Right ventricle myocardium superior (tissue), 1 donor: ENCODE data around the gene POLE2. TPM values are rescaled to one million over a fixed set of nuclear protein-coding genes. Genes with fewer than 3 reads are reported as not detected.
A peak's percentile ranks its signal among the peaks of the same experiment; 100 is the strongest.
"Not testable (repeated sequence)": the region's sequence is repeated elsewhere in the genome, so short reads cannot be mapped to it uniquely, and the experiment has no call there.

Experiments
- ATAC-seq: fragments of 200-7000 bp; cut with Tn5 transposase; one replicate; pipeline ENCODE4 v1.9.1; 2020; ENCODE audit warnings: mild to moderate bottlenecking; ENCODE audit not compliant: poor library complexity
- DNase-seq: peaks from one replicate; pipeline ENCODE4 v3.0.0-alpha.2; 2020
- intact Hi-C: fragments of 100-400 bp; cut with DNase I; formaldehyde crosslinking; loops from one replicate; pipeline ENCODE4 v1.11.2; 2022
- total RNA-seq: library from RNA; stranded (reverse); fragmentation: NEBNext Ultra II Directional; extraction: Animal tissue kit (Norgen Biotek cat#: 25700); gene quantifications from one replicate; pipeline ENCODE4 v1.2.1, GENCODE V29; 2021
- donor health status: DM: no; HTN: yes; CAD: no; lungs with severe emphysema.

The POLE2 gene
- total RNA-seq, 1 donor from 2014 or later = 0.38 TPM

- DNase-seq (no peak), ATAC-seq (no peak)
- intact Hi-C loops = no loop called here
These were observed 10.4 kb downstream of the POLE2 start for GRCh38 chr14:49677643-49678042.

- intact Hi-C loops = no loop called here
- ATAC-seq (no peak), DNase-seq (no peak)
These were observed 14.4 kb downstream of the POLE2 start for GRCh38 chr14:49673586-49673985.

- intact Hi-C loops = no loop called here
- ATAC-seq = no peak
- no peak for DNase-seq
These were observed 17.5 kb downstream of the POLE2 start for GRCh38 chr14:49670475-49670874.

- intact Hi-C loops = no loop called here
- DNase-seq (no peak), ATAC-seq (no peak)
These were observed 28.2 kb downstream of the POLE2 start for GRCh38 chr14:49659526-49660455.

- ATAC-seq, intact Hi-C loops, DNase-seq: not testable (repeated sequence)
These were observed 30.5 kb downstream of the POLE2 start for GRCh38 chr14:49657500-49657899.

- no peak for DNase-seq
- no peak for ATAC-seq
- intact Hi-C loops = no loop called here
These were observed 33.5 kb downstream of the POLE2 start for GRCh38 chr14:49654511-49654910.

GRCh38 chr14:49653508-49653907 lies 34.5 kb downstream of the POLE2 start:
- DNase-seq (no peak), ATAC-seq (no peak)
- intact Hi-C loops = no loop called here

- DNase-seq (no peak), ATAC-seq (peak; percentile 45)
- intact Hi-C loops = no loop called here
These were observed 45.9 kb downstream of the POLE2 start for GRCh38 chr14:49642163-49642562.

GRCh38 chr14:49641697-49642129 lies 46.3 kb downstream of the POLE2 start:
- DNase-seq = no peak
- ATAC-seq = peak; percentile 87
- intact Hi-C loops = no loop called here

- DNase-seq (no peak), ATAC-seq (no peak)
- intact Hi-C loops = no loop called here
These were observed 47.2 kb downstream of the POLE2 start for GRCh38 chr14:49640540-49641417.

GRCh38 chr14:49637534-49638078 lies 50.4 kb downstream of the POLE2 start:
- ATAC-seq (no peak), DNase-seq (no peak)
- intact Hi-C loops = loop anchor here (5.0 kb wide), 1 partner anchor 55 kb away; the partner anchor contains the start of gene KLHDC1

GRCh38 chr14:49636866-49637265 lies 51.1 kb downstream of the POLE2 start:
- ATAC-seq (no peak), DNase-seq (no peak)

GRCh38 chr14:49634547-49635334 lies 53.3 kb downstream of the POLE2 start, which contains the start of gene DNAAF2:
Gene DNAAF2, minus strand, starts transcription at chr14:49635244. Its CDS starts 95 bp downstream, at chr14:49635149.
- ATAC-seq (peak; percentile 56), DNase-seq (peak; percentile 71)
- intact Hi-C loops = loop anchor here (1.0 to 5.0 kb wide), 2 partner anchors 58 to 134 kb away; partner anchors contain the start of genes KLHDC1 and KLHDC2

More at GRCh38 chr14:49636866-49637265, 51.1 kb downstream of the POLE2 start:
- intact Hi-C loops = loop anchor here (5.0 kb wide), 1 partner anchor 55 kb away; the partner anchor contains the start of gene KLHDC1

GRCh38 chr14:49633640-49634546 lies 54.1 kb downstream of the POLE2 start:
- intact Hi-C loops = loop anchor here (1.0 kb wide), 1 partner anchor 134 kb away; the partner anchor contains the start of gene KLHDC2
- ATAC-seq (peak; percentile 96), DNase-seq (peak; percentile 94)

GRCh38 chr14:49623941-49624839 lies 63.8 kb downstream of the POLE2 start:
- ATAC-seq (no peak), DNase-seq (no peak)
- intact Hi-C loops = no loop called here

- intact Hi-C loops = no loop called here
- ATAC-seq (no peak), DNase-seq (no peak)
These were observed 64.6 kb downstream of the POLE2 start for GRCh38 chr14:49623387-49623786.
